ENCODE measurements around the gene MYO5C. TPM values are rescaled to one million over a fixed set of nuclear protein-coding genes. Genes with fewer than 3 reads are reported as not detected.

Gene MYO5C
- total RNA-seq, 4 donors from 2014 or later: 17.8 to 25.5 (median 23.6) TPM

DNA sequence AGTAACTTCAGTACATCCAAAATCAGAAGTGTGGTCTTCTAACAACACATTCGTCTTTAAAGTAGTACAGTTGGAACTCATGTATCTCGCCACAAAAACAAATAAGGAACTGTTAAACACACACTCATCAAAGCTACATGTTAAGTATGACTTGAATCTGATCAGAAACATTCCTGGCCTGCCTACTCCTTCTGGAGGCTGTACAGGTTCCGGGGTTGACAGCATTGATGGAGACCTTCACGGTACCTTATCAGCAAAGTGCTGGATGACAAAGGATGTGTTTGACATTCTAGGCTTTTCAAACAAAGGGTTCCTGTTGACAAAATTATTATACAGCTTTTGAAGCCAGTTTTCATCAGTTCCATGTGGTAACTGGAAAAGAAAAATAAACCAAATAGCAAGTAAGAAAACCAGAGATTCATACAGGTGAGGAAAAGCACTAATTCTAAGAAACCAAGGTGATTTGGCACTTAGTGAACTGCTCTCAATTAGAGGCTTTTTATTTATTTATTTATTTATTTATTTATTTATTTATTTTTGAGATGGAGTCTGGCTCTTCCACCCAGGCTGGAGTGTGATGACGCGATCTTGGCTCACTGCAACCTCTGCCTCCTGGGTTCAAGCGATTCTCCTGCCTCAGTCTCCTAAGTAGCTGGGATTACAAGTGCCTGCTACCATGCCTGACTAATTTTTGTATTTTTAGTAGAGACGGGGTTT is 44.3 kb downstream of the MYO5C start:
- TF ChIP-seq, protein P1, sequence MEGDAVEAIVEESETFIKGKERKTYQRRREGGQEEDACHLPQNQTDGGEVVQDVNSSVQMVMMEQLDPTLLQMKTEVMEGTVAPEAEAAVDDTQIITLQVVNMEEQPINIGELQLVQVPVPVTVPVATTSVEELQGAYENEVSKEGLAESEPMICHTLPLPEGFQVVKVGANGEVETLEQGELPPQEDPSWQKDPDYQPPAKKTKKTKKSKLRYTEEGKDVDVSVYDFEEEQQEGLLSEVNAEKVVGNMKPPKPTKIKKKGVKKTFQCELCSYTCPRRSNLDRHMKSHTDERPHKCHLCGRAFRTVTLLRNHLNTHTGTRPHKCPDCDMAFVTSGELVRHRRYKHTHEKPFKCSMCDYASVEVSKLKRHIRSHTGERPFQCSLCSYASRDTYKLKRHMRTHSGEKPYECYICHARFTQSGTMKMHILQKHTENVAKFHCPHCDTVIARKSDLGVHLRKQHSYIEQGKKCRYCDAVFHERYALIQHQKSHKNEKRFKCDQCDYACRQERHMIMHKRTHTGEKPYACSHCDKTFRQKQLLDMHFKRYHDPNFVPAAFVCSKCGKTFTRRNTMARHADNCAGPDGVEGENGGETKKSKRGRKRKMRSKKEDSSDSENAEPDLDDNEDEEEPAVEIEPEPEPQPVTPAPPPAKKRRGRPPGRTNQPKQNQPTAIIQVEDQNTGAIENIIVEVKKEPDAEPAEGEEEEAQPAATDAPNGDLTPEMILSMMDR (IDR thresholded peaks at IDR 0.05): no peak
- TF ChIP-seq POLR2A (IDR thresholded peaks at IDR 0.05): no peak
- H3K4me1 ChIP-seq: peaks cover 5 to 16% (median 9%) of the 10 kb centered on the region in 3 donors
- intact Hi-C loops (cut with DNase I): no loop called here
- peaks cover 0 to 60% (median 0%) of the 10 kb centered on the region in 3 donors for H3K36me3 ChIP-seq
- H3K27ac ChIP-seq: no peak overlapping the region
- DNase-seq: no peak
- H3K4me3 ChIP-seq: no peak overlapping the region
- H3K27me3 ChIP-seq: no peaks in the 10 kb centered on the region
- no peaks in the 10 kb centered on the region for H3K9me3 ChIP-seq
- 87 to 95% methylated on average over 8 of the region's 8 CpGs for WGBS, 2 donors

DNA sequence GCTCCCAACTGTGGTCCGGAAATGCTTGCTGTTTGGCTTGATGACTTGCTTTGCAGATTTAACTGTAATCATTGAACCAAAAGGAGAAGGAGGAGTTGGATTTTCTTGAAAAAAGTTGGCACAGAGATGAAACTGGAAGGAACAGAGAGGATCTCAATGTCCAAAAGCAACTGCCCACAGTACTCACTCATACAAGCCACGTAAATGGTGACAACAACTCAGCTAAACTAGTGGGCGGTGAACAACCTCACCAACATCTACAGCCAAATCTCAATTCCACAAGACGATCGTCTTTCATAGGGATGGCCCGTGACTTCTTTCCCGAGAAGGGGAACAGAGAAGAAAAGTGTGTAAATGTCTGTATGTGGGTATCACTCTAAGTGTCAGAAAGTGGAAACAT is 48.1 kb downstream of the MYO5C start:
- H3K4me3 ChIP-seq: no peak overlapping the region
- no peak for DNase-seq
- peak overlapping the region in 1 of 4 donors; percentile 12 for H3K27ac ChIP-seq
- no peaks in the 10 kb centered on the region for H3K27me3 ChIP-seq
- WGBS, 2 donors: 90 to 93% methylated on average over 7 of the region's 7 CpGs
- no peaks in the 10 kb centered on the region for H3K9me3 ChIP-seq
- H3K36me3 ChIP-seq: peaks cover 0 to 76% (median 0%) of the 10 kb centered on the region in 3 donors
- peaks cover 0 to 3% (median 2%) of the 10 kb centered on the region in 3 donors for H3K4me1 ChIP-seq
- intact Hi-C loops (cut with DNase I): loop anchor here (5.0 kb wide), 1 partner anchor 480 kb away; no protein-coding TSS in a partner anchor
- TF ChIP-seq, protein P1 (IDR thresholded peaks at IDR 0.05): no peak
- no peak for TF ChIP-seq POLR2A (IDR thresholded peaks at IDR 0.05)

DNA sequence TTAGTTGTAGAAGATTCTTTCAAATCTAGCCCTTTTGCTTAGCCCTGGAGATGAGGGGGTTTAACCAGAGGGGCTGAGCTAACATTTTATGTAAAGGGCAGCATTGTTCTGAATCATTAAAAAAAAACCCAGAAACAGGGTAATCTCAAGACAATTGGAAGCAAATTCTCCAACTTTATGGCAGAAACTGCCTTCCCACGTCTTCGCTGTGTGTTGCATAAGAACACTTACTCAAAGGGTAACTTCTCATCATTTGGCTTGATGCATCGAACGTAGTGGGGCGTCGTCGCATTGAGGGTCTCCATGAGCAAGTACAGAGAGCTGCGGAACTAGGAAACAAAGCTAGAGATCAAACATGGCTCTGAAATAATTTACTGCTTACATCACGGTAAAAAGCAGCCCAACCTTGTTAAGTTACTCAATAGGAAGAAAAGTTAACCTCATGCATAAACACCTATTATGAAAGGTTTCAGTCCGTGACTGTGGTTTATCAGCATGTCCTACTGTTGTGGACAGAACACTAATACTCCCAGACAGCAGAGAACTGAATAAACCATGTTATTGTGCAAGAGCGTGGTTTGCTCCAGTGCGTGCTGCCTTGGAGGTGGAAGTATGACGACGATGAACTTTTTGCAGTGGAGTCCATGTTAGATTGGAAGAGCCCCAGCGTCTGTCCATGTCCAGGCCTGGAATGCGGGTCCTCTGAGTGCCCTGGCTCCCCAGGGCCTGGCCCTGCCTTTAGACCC is 48.7 kb downstream of the MYO5C start:
- no peak for TF ChIP-seq POLR2A (IDR thresholded peaks at IDR 0.05)
- TF ChIP-seq, protein P1 (IDR thresholded peaks at IDR 0.05): no peak
- Histone ChIP-seq H3K27ac (peak overlapping the region in 1 of 4 donors; percentile 12), H3K4me1 (no peaks in the 10 kb centered on the region), H3K9me3 (no peaks in the 10 kb centered on the region), H3K4me3 (no peak overlapping the region), H3K36me3 (peaks cover 0 to 82% (median 0%) of the 10 kb centered on the region in 3 donors), H3K27me3 (no peaks in the 10 kb centered on the region)
- no peak for DNase-seq
- WGBS, 2 donors: 88 to 92% methylated on average over 15 to 16 of the region's 16 CpGs
- intact Hi-C loops (cut with DNase I): loop anchor here (5.0 kb wide), 1 partner anchor 480 kb away; no protein-coding TSS in a partner anchor

DNA sequence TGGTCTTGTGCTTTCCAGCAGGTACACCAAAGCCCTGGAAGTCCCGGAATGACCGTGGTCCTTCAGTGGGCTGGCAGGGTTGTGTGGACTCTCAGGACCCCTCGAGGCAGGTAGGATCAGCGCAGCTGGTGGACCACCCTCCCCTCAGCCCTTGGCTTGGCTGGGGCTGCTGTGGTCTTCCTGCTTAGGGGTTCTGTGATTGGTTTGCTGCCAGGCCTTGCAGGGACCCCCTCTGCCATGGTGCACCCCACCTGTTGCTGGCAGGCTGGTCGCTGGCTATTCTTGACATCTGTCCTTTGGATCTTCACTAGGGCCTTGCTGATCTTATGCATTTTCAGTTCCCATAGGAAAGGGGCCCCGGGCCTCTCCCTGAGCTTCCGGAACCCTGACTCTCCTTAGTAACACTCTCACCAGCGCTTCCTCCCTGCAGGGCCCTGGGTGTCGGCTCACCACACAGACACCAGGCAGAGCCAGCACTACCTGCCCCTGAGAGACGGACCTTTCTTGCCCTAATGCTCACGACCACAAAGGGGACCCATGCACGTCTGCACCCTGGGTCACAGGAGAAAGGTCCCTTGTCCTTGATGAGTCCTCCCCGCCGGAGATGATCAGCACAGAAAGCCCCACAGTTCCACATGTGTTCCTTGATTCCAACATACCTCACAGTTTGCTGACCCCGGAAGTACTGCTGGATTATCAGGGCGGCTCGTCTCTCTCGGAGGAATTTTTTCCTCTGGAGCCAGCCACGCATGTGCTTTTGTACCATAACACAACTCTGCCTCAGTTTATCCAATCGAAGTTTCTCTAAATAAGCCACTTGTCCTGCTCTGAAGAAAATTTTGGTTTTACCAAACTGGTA is 51.7 kb downstream of the MYO5C start:
- no peaks in the 10 kb centered on the region for H3K9me3 ChIP-seq
- 80 to 91% methylated on average over 8 of the region's 20 CpGs for WGBS, 2 donors
- intact Hi-C loops (cut with DNase I): no loop called here
- peaks cover 0 to 85% (median 0%) of the 10 kb centered on the region in 3 donors for H3K36me3 ChIP-seq
- no peaks in the 10 kb centered on the region for H3K27me3 ChIP-seq
- no peaks in the 10 kb centered on the region for H3K4me1 ChIP-seq
- H3K4me3 ChIP-seq: no peak overlapping the region
- DNase-seq: no peak
- TF ChIP-seq POLR2A (IDR thresholded peaks at IDR 0.05): no peak
- TF ChIP-seq, protein P1 (IDR thresholded peaks at IDR 0.05): no peak
- H3K27ac ChIP-seq: no peak overlapping the region

Data from esophagus squamous epithelium (tissue), 5 donors.